ENCODE data around the gene IFNGR2. TPM values are rescaled to one million over a fixed set of nuclear protein-coding genes. Genes with fewer than 3 reads are reported as not detected.

IFNGR2 gene
- total RNA-seq, 1 experiment from 2014 or later: 52.1 TPM

DNA sequence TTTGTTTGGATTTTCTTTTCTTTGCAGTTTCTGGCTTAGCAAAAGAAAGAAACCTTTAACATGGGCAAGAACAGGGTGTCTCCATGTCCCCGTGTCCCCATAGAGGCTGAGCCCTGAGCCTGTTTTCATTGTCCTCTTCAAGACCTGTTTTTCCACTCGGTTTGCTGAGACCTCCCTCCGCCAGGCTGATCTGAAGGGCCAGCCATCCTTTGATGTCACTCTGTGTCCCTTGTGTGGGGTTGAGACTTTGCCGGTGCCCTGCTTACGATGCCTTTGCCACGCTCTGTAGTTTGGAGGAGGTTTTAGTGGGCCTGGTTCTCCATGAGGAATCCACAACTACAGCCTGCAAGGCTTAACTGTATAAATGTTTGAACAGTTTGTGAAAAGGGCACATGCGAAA, 23.8 kb downstream of the IFNGR2 start:
- Histone ChIP-seq H3K79me2 (ENCODE audit: low read length) (peaks cover under 1% of the 10 kb centered on the region; the same call in 1 of the 2 replicates), H3K36me3 (ENCODE audit: insufficient read depth, low read length) (peaks cover 31% of the 10 kb centered on the region), H3K4me1 (ENCODE audit: low read length) (no peaks in the 10 kb centered on the region), H3K9me2 (replicated peaks; ENCODE audit: insufficient read depth, low read length) (no peaks in the 10 kb centered on the region), H2AFZ (ENCODE audit: low read length) (no peak overlapping the region), H3K4me3 (ENCODE audit: low read length) (no peak overlapping the region), H3K4me2 (ENCODE audit: low read depth, low read length, poor library complexity, severe bottlenecking) (no peak overlapping the region), H3K9me3 (ENCODE audit: low read length) (no peaks in the 10 kb centered on the region), H4K20me1 (ENCODE audit: insufficient read depth, low read depth, low read length) (no peaks in the 10 kb centered on the region), H3K27ac (ENCODE audit: low read length) (no peak overlapping the region), H3K9ac (ENCODE audit: low read length) (no peak overlapping the region), H3K27me3 (ENCODE audit: low read length) (no peaks in the 10 kb centered on the region)
- no peak for DNase-seq

DNA sequence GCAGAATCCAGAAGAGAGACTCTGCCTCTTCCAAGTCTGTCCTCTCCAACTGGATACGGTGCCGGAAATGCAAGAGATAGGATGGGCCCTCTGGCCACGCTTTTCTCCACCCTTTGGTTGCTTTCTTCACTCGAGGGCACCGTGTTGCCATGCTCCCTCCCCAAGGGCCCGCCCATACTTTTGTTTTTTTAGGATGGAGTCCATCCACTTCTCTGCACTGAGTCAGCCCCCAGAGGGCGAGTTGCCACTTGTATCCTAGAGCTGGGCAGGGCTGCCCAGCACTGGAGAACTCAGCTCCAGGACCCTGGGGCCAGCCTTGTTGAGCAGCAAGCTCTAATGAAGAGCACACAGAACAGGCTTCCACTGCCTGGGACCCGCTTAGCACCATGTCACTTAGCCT, 25.5 kb downstream of the IFNGR2 start:
- no peak for DNase-seq
- H3K27ac ChIP-seq (ENCODE audit: low read length): no peak overlapping the region
- H3K9ac ChIP-seq (ENCODE audit: low read length): no peak overlapping the region
- no peaks in the 10 kb centered on the region for H4K20me1 ChIP-seq (ENCODE audit: insufficient read depth, low read depth, low read length)
- H3K9me2 ChIP-seq (replicated peaks; ENCODE audit: insufficient read depth, low read length): no peaks in the 10 kb centered on the region
- H3K4me1 ChIP-seq (ENCODE audit: low read length): no peaks in the 10 kb centered on the region; the same call in 1 of the 2 replicates
- no peak overlapping the region for H3K4me3 ChIP-seq (ENCODE audit: low read length)
- peaks cover 42% of the 10 kb centered on the region for H3K36me3 ChIP-seq (ENCODE audit: insufficient read depth, low read length)
- H3K79me2 ChIP-seq (ENCODE audit: low read length): no peaks in the 10 kb centered on the region
- no peaks in the 10 kb centered on the region for H3K9me3 ChIP-seq (ENCODE audit: low read length)
- H2AFZ ChIP-seq (ENCODE audit: low read length): no peak overlapping the region
- H3K4me2 ChIP-seq (ENCODE audit: low read depth, low read length, poor library complexity, severe bottlenecking): no peak overlapping the region
- H3K27me3 ChIP-seq (ENCODE audit: low read length): no peaks in the 10 kb centered on the region

DNA sequence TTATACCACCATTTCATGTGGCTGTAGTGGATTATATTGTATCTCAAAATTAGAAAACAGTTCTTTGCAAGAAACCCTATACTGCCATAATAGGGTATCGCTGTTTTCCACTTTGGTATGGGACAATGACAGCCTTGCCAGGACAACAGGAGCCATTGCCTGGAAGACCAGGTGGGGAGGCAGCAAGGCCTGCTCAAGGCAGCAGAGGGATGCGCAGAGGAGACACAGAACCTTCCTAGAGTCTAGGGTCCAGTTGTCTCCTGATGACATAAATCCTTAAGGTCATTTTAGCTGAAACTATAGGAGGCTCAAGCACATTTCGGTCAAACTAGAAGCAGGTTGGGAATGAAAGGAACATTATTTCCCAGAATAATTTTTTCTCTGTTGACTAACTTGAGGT, 27.6 kb downstream of the IFNGR2 start:
- peaks cover 49% of the 10 kb centered on the region for H3K36me3 ChIP-seq (ENCODE audit: insufficient read depth, low read length)
- no peak overlapping the region for H3K9ac ChIP-seq (ENCODE audit: low read length)
- no peaks in the 10 kb centered on the region for H3K27me3 ChIP-seq (ENCODE audit: low read length)
- H3K9me2 ChIP-seq (replicated peaks; ENCODE audit: insufficient read depth, low read length): no peaks in the 10 kb centered on the region
- H3K9me3 ChIP-seq (ENCODE audit: low read length): no peaks in the 10 kb centered on the region
- H3K4me1 ChIP-seq (ENCODE audit: low read length): peaks cover 7% of the 10 kb centered on the region
- no peak for DNase-seq
- no peak overlapping the region for H3K4me3 ChIP-seq (ENCODE audit: low read length)
- no peak overlapping the region for H3K27ac ChIP-seq (ENCODE audit: low read length)
- H2AFZ ChIP-seq (ENCODE audit: low read length): no peak overlapping the region
- no peak overlapping the region for H3K4me2 ChIP-seq (ENCODE audit: low read depth, low read length, poor library complexity, severe bottlenecking)
- H3K79me2 ChIP-seq (ENCODE audit: low read length): no peaks in the 10 kb centered on the region
- H4K20me1 ChIP-seq (ENCODE audit: insufficient read depth, low read depth, low read length): no peaks in the 10 kb centered on the region

GRCh38 chr21:33432496-33432895, 29.3 kb downstream of the IFNGR2 start:
- Histone ChIP-seq H3K9ac (ENCODE audit: low read length) (no peak overlapping the region), H3K27me3 (ENCODE audit: low read length) (no peaks in the 10 kb centered on the region), H3K4me1 (ENCODE audit: low read length) (peaks cover 15% of the 10 kb centered on the region), H3K79me2 (ENCODE audit: low read length) (0 out of 2 replicates have a peak, but pooled peaks cover 3% of the 10 kb centered on the region), H3K27ac (ENCODE audit: low read length) (no peak overlapping the region), H3K36me3 (ENCODE audit: insufficient read depth, low read length) (peaks cover 54% of the 10 kb centered on the region), H4K20me1 (ENCODE audit: insufficient read depth, low read depth, low read length) (no peaks in the 10 kb centered on the region), H3K9me3 (ENCODE audit: low read length) (no peaks in the 10 kb centered on the region), H3K4me3 (ENCODE audit: low read length) (no peak overlapping the region), H2AFZ (ENCODE audit: low read length) (no peak overlapping the region), H3K9me2 (replicated peaks; ENCODE audit: insufficient read depth, low read length) (no peaks in the 10 kb centered on the region), H3K4me2 (ENCODE audit: low read depth, low read length, poor library complexity, severe bottlenecking) (no peak overlapping the region)
- DNase-seq: no peak

DNA sequence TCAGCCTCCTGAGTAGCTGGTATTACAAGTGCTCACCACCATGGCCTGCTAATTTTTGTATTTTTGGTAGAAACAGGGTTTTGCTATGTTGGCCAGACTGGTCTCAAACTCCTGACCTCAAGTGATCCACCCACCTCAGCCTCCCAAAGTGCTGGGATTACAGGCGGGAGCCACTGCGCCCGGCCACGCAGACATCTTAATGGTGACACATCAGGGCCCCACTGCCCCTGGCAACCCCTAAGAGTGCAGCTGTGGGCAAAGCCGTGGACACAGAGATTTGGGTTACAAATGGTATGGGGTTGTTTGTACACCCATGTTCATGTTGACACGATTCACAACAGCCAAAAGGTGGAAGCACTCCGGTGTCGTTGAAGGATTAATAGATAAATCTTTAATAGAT, 29.8 kb downstream of the IFNGR2 start:
- Histone ChIP-seq H3K4me2 (ENCODE audit: low read depth, low read length, poor library complexity, severe bottlenecking) (no peak overlapping the region), H3K79me2 (ENCODE audit: low read length) (0 out of 2 replicates have a peak, but pooled peaks cover 3% of the 10 kb centered on the region), H3K36me3 (ENCODE audit: insufficient read depth, low read length) (peaks cover 55% of the 10 kb centered on the region), H2AFZ (ENCODE audit: low read length) (no peak overlapping the region), H3K4me1 (ENCODE audit: low read length) (peaks cover 17% of the 10 kb centered on the region), H3K9me2 (replicated peaks; ENCODE audit: insufficient read depth, low read length) (no peaks in the 10 kb centered on the region), H3K9ac (ENCODE audit: low read length) (no peak overlapping the region), H3K27ac (ENCODE audit: low read length) (no peak overlapping the region), H3K4me3 (ENCODE audit: low read length) (no peak overlapping the region), H3K27me3 (ENCODE audit: low read length) (no peaks in the 10 kb centered on the region), H3K9me3 (ENCODE audit: low read length) (no peaks in the 10 kb centered on the region), H4K20me1 (ENCODE audit: insufficient read depth, low read depth, low read length) (no peaks in the 10 kb centered on the region)
- DNase-seq: no peak

GRCh38 chr21:33433425-33434114, 30.4 kb downstream of the IFNGR2 start:
- no peak overlapping the region for H3K9ac ChIP-seq (ENCODE audit: low read length)
- H3K4me2 ChIP-seq (ENCODE audit: low read depth, low read length, poor library complexity, severe bottlenecking): no peak overlapping the region
- DNase-seq: no peak
- no peak overlapping the region for H2AFZ ChIP-seq (ENCODE audit: low read length)
- H3K79me2 ChIP-seq (ENCODE audit: low read length): 0 out of 2 replicates have a peak, but pooled peaks cover 3% of the 10 kb centered on the region
- H3K36me3 ChIP-seq (ENCODE audit: insufficient read depth, low read length): peaks cover 53% of the 10 kb centered on the region
- no peak overlapping the region for H3K27ac ChIP-seq (ENCODE audit: low read length)
- H3K27me3 ChIP-seq (ENCODE audit: low read length): no peaks in the 10 kb centered on the region
- no peak overlapping the region for H3K4me3 ChIP-seq (ENCODE audit: low read length)
- H3K9me3 ChIP-seq (ENCODE audit: low read length): no peaks in the 10 kb centered on the region
- H3K9me2 ChIP-seq (replicated peaks; ENCODE audit: insufficient read depth, low read length): no peaks in the 10 kb centered on the region
- H4K20me1 ChIP-seq (ENCODE audit: insufficient read depth, low read depth, low read length): no peaks in the 10 kb centered on the region
- H3K4me1 ChIP-seq (ENCODE audit: low read length): peaks cover 17% of the 10 kb centered on the region

GRCh38 chr21:33434770-33435360, 31.7 kb downstream of the IFNGR2 start:
- H3K9me3 ChIP-seq (ENCODE audit: low read length): no peaks in the 10 kb centered on the region
- H3K36me3 ChIP-seq (ENCODE audit: insufficient read depth, low read length): peaks cover 48% of the 10 kb centered on the region
- H3K4me3 ChIP-seq (ENCODE audit: low read length): no peak overlapping the region
- H3K27ac ChIP-seq (ENCODE audit: low read length): peak overlapping the region; percentile 17
- 0 out of 2 replicates have a peak, but pooled peaks cover 3% of the 10 kb centered on the region for H3K79me2 ChIP-seq (ENCODE audit: low read length)
- no peak overlapping the region for H3K4me2 ChIP-seq (ENCODE audit: low read depth, low read length, poor library complexity, severe bottlenecking)
- H3K27me3 ChIP-seq (ENCODE audit: low read length): no peaks in the 10 kb centered on the region
- H3K9me2 ChIP-seq (replicated peaks; ENCODE audit: insufficient read depth, low read length): no peaks in the 10 kb centered on the region
- no peak overlapping the region for H2AFZ ChIP-seq (ENCODE audit: low read length)
- no peak for DNase-seq
- no peaks in the 10 kb centered on the region for H4K20me1 ChIP-seq (ENCODE audit: insufficient read depth, low read depth, low read length)
- peaks cover 17% of the 10 kb centered on the region for H3K4me1 ChIP-seq (ENCODE audit: low read length)
- no peak overlapping the region for H3K9ac ChIP-seq (ENCODE audit: low read length)

- DNase-seq: no peak
- Histone ChIP-seq H2AFZ (ENCODE audit: low read length) (no peak overlapping the region), H3K9ac (ENCODE audit: low read length) (no peak overlapping the region)
These were observed 33.9 kb downstream of the IFNGR2 start for GRCh38 chr21:33437140-33437539.

More at GRCh38 chr21:33437140-33437539, 33.9 kb downstream of the IFNGR2 start:
- Histone ChIP-seq H3K4me1 (ENCODE audit: low read length) (peaks cover 30% of the 10 kb centered on the region), H3K27ac (ENCODE audit: low read length) (no peak overlapping the region), H3K4me2 (ENCODE audit: low read depth, low read length, poor library complexity, severe bottlenecking) (no peak overlapping the region), H3K36me3 (ENCODE audit: insufficient read depth, low read length) (peaks cover 39% of the 10 kb centered on the region), H3K27me3 (ENCODE audit: low read length) (no peaks in the 10 kb centered on the region), H3K79me2 (ENCODE audit: low read length) (0 out of 2 replicates have a peak, but pooled peaks cover 3% of the 10 kb centered on the region), H3K9me2 (replicated peaks; ENCODE audit: insufficient read depth, low read length) (no peaks in the 10 kb centered on the region), H4K20me1 (ENCODE audit: insufficient read depth, low read depth, low read length) (no peaks in the 10 kb centered on the region), H3K9me3 (ENCODE audit: low read length) (no peaks in the 10 kb centered on the region), H3K4me3 (ENCODE audit: low read length) (no peak overlapping the region)
